ENCODE results near the gene FXYD2.

GRCh38 chr11:117869604-117870003, 45.1 kb upstream of the FXYD2 start:
- TF ChIP-seq HDAC6 (IDR thresholded peaks at IDR 0.05; ENCODE audit: low read depth, low read length) = no peak
- TF ChIP-seq BRCA1 (IDR thresholded peaks at IDR 0.05; ENCODE audit: low read depth, low read length) = no peak
- TF ChIP-seq RAD21 (IDR thresholded peaks at IDR 0.05 in 1 of 2, conservative IDR thresholded peaks at IDR 0.05 in 1 of 2; ENCODE audit: low read depth in 2 of 2, low read length in 2 of 2) = no peak
- TF ChIP-seq TAF7 (optimal IDR thresholded peaks at IDR 0.05; ENCODE audit: borderline replicate concordance, low read depth, low read length) = no peak
- TF ChIP-seq NANOG (IDR thresholded peaks at IDR 0.05; ENCODE audit: insufficient read depth, low read depth, low read length, poor library complexity, severe bottlenecking) = no peak
- TF ChIP-seq CTCF (IDR thresholded peaks at IDR 0.05; ENCODE audit: control extremely low read depth in 1 of 3, insufficient read depth in 1 of 3, low read depth in 1 of 3, low read length in 3 of 3) = no peak
- no peak for TF ChIP-seq RFX5 (IDR thresholded peaks at IDR 0.05; ENCODE audit: borderline replicate concordance, low read depth, low read length)
- no peak for TF ChIP-seq POLR2AphosphoS5 (IDR thresholded peaks at IDR 0.05; ENCODE audit: low read depth, low read length)
- TF ChIP-seq CREB1 (IDR thresholded peaks at IDR 0.05) = no peak
- TF ChIP-seq FOSL1 (IDR thresholded peaks at IDR 0.05; ENCODE audit: insufficient read depth, low read depth, low read length) = no peak
- no peak for TF ChIP-seq USF2 (IDR thresholded peaks at IDR 0.05; ENCODE audit: low read length)
